Trophoblast cell (in vitro differentiated cells and primary cell): ENCODE results near the gene SEZ6.
A peak's percentile ranks its signal among the peaks of the same experiment; 100 is the strongest.

Source experiments
- DNase-seq, 2 donors: peaks; one replicate each; pipeline ENCODE4 v3.0.0-alpha.2; 2016
- H2AFZ ChIP-seq: 2 replicates; pipeline ENCODE4 v1.6.1; 2013; ENCODE audit warnings: low read length, moderate library complexity, mild to moderate bottlenecking; ENCODE audit not compliant: insufficient read depth, poor library complexity
- H2AK5ac ChIP-seq: 2 replicates; pipeline ENCODE4 v1.6.1; 2013; ENCODE audit warnings: mild to moderate bottlenecking, low read length
- H2BK120ac ChIP-seq: 2 replicates; pipeline ENCODE4 v1.6.1; 2013; ENCODE audit warnings: low read length, mild to moderate bottlenecking, moderate library complexity; ENCODE audit not compliant: insufficient read depth, poor library complexity
- H2BK12ac ChIP-seq: 2 replicates; pipeline ENCODE4 v1.6.1; 2013; ENCODE audit warnings: mild to moderate bottlenecking, low read length, moderate library complexity
- H2BK5ac ChIP-seq: 2 replicates; pipeline ENCODE4 v1.6.1; 2013; ENCODE audit warnings: low read length, low read depth, moderate library complexity, mild to moderate bottlenecking; ENCODE audit not compliant: poor library complexity
- H3K14ac ChIP-seq: 2 replicates; pipeline ENCODE4 v1.6.1; 2013; ENCODE audit warnings: mild to moderate bottlenecking, low read length
- H3K18ac ChIP-seq: 2 replicates; pipeline ENCODE4 v1.6.1; 2013; ENCODE audit warnings: mild to moderate bottlenecking, low read length
- H3K23ac ChIP-seq: 2 replicates; pipeline ENCODE4 v1.6.1; 2013; ENCODE audit warnings: low read length
- H3K27ac ChIP-seq: 2 replicates; pipeline ENCODE4 v1.5.1; 2013; ENCODE audit warnings: low read depth, mild to moderate bottlenecking, inconsistent platforms, low read length, moderate library complexity
- H3K27me3 ChIP-seq: 2 replicates; pipeline ENCODE4 v1.6.1; 2013; ENCODE audit warnings: inconsistent platforms, mild to moderate bottlenecking, low read length, moderate library complexity; ENCODE audit not compliant: insufficient read depth
- H3K36me3 ChIP-seq, 2 experiments: 1 replicate in 1 of 2; 2 replicates in 1 of 2; pipeline ENCODE4 v1.6.1; 2013; ENCODE audit warnings: low read length in 2 of 2, mild to moderate bottlenecking in 2 of 2, moderate library complexity in 1 of 2; ENCODE audit not compliant: insufficient read depth in 2 of 2, control insufficient read depth in 1 of 2
- H3K4ac ChIP-seq: 2 replicates; pipeline ENCODE4 v1.6.1; 2013; ENCODE audit warnings: low read depth, mild to moderate bottlenecking, low read length, moderate library complexity
- H3K4me1 ChIP-seq, 2 experiments: 1 replicate in 1 of 2; 2 replicates in 1 of 2; pipeline ENCODE4 v1.6.1; 2013; ENCODE audit warnings: low read length in 2 of 2, mild to moderate bottlenecking in 2 of 2, moderate library complexity in 1 of 2; ENCODE audit not compliant: insufficient read depth in 2 of 2, control insufficient read depth in 1 of 2
- H3K4me2 ChIP-seq: 2 replicates; pipeline ENCODE4 v1.6.1; 2013; ENCODE audit warnings: inconsistent platforms, mild to moderate bottlenecking, low read length, moderate library complexity
- H3K4me3 ChIP-seq: 2 replicates; pipeline ENCODE4 v1.5.1; 2013; ENCODE audit warnings: mild to moderate bottlenecking, low read depth, low read length, inconsistent platforms
- H3K79me1 ChIP-seq: one replicate; pipeline ENCODE4 v1.6.1; 2013; ENCODE audit warnings: low read length
- H3K79me2 ChIP-seq: 2 replicates; pipeline ENCODE4 v1.6.1; 2013; ENCODE audit warnings: low read length, mild to moderate bottlenecking; ENCODE audit not compliant: control insufficient read depth, insufficient read depth, poor library complexity
- H3K9ac ChIP-seq: 2 replicates; pipeline ENCODE4 v1.6.1; 2013; ENCODE audit warnings: mild to moderate bottlenecking, low read length
- H3K9me3 ChIP-seq: 2 replicates; pipeline ENCODE4 v1.6.1; 2013; ENCODE audit warnings: low read depth, mild to moderate bottlenecking, control low read depth, inconsistent platforms, low read length; ENCODE audit not compliant: insufficient read depth
- H4K12ac ChIP-seq: 2 replicates; pipeline ENCODE4 v1.6.1; 2013; ENCODE audit warnings: low read depth, mild to moderate bottlenecking, low read length, moderate library complexity
- H4K8ac ChIP-seq: 2 replicates; pipeline ENCODE4 v1.6.1; 2013; ENCODE audit warnings: low read depth, mild to moderate bottlenecking, low read length, moderate library complexity
- H4K91ac ChIP-seq: one replicate; pipeline ENCODE4 v1.6.1; 2013; ENCODE audit warnings: low read depth, mild to moderate bottlenecking, low read length, moderate library complexity
- whole genome bisulfite sequencing: extraction: QIAGEN DNeasy Blood & Tissue Kit; methylation state at CpG from one replicate; pipeline ENCODE4 v1.1.7; 2013; ENCODE audit warnings: missing lambda C conversion rate; ENCODE audit not compliant: insufficient read length, insufficient coverage; ENCODE audit errors: extremely low coverage; 5-methylcytosine and 5-hydroxymethylcytosine counted together

SEZ6 gene

DNA sequence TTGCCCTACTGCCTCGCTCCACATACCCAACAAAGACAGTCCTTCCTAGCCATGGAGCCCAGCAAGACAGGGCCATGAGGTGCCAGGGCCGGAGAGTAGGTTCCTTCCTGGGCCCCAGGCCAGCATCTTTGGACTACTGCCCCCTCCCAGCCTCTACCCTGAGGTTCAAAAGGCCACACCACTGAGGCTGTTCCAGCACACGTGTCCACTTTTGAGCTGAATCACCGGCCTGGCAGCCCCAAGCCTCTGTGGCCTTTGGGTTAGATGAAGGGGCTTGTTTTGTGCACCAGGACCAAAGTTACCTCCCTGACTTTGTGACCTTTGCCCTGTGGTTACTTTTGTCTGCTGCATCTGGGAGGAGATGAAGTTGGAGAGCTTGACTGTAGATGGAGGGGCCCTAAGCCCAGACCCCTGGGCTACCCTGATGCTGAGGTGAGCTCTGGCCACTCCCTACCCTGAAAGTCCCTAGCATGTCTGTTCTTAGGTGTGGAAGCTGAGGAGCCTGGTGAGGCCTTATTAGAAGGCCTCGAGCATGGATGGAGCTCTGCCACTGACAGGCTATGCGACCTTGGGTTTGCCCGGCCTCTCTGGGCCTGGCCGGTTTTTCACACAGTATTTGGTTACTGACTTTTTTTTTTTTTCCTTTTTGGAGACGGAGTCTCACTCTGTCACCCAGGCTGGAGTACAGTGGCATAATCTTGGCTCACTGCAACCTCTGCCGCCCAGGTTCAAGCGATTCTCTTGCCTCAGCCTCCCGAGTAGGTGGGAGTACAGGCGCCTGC is 12.0 kb downstream of the SEZ6 start:
- Histone ChIP-seq H3K4me3 (no peak overlapping the region), H3K4ac (no peak overlapping the region), H3K27ac (no peak overlapping the region), H3K18ac (no peak overlapping the region), H3K23ac (no peak overlapping the region), H2BK120ac (no peak overlapping the region), H3K79me1 (no peaks in the 10 kb centered on the region), H3K9ac (no peak overlapping the region), H2AK5ac (no peak overlapping the region), H3K14ac (no peak overlapping the region), H3K36me3 (no peaks in the 10 kb centered on the region), H4K8ac (no peak overlapping the region), H2BK12ac (no peak overlapping the region), H3K4me2 (no peak overlapping the region), H3K27me3 (no peaks in the 10 kb centered on the region), H4K91ac (no peak overlapping the region), H3K4me1 (peaks cover 0 to 3% of the 10 kb centered on the region in 2 experiments), H3K9me3 (no peaks in the 10 kb centered on the region), H4K12ac (no peak overlapping the region), H3K79me2 (no peaks in the 10 kb centered on the region), H2AFZ (no peak overlapping the region), H2BK5ac (no peak overlapping the region)
- WGBS, result no CpG with 5 or more reads among the region's 13 CpGs
- DNase-seq, result no peak

DNA sequence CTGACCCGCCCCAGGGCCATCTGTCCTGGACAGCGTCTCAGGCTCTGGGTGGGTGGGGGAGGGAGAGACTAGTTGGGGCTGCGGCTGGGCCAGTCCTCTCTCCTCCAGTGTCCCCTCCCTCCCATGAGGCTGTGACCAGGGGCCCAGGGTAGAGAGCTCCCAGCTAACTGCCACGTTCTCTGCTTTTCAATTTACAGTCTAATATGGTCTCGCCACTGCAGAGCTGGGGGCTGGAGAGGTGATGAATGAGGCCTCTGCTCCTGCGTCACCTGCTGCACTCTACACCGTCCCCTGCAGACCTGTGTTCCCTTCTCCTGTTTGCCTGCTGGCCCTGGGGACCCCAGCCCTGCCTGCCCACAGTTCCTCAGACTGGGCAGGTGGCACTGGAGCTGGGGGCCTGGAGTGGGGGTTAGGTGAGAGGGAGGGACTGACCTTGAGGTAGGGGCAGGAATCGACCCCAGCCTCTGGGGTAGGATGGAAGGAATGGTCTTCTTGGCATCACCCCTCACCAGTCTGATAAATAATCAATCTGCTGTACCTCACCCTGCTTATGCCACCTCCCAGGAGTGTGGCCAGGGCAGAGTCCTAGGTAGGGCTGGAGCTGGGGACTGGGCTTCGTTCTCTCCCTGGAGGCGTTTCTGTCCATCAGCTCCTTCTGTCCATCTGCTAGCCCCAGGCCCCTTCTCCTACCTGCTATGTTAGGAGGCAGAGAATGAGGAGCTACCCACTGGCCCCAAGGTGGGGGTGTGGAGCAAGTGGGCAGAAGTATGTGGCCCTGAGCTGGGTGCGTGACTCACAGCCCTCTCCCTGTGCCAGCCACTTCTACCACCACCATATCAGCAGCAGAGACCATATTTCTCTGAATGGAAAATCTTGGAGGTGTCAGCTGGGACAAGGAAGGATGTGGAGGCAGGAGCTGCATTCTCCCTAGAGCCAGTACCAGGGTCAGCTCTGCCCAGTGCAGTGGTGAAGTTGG is 12.9 kb downstream of the SEZ6 start:
- no CpG with 5 or more reads among the region's 11 CpGs for WGBS

GRCh38 chr17:28992185-28992584 is 13.6 kb downstream of the SEZ6 start:
- H2AFZ ChIP-seq, result no peak overlapping the region
- WGBS, result no CpG with 5 or more reads among the region's 7 CpGs
- no peak overlapping the region for H2BK120ac ChIP-seq
- no peak overlapping the region for H4K12ac ChIP-seq
- peaks cover 2% of the 10 kb centered on the region for H3K9me3 ChIP-seq
- H4K91ac ChIP-seq, result no peak overlapping the region
- H2BK12ac ChIP-seq, result no peak overlapping the region
- H4K8ac ChIP-seq, result no peak overlapping the region
- no peak overlapping the region for H3K4ac ChIP-seq
- H3K18ac ChIP-seq, result no peak overlapping the region
- H3K4me1 ChIP-seq, result peaks cover 0 to 3% of the 10 kb centered on the region in 2 experiments
- H3K27me3 ChIP-seq, result no peaks in the 10 kb centered on the region
- H2BK5ac ChIP-seq, result no peak overlapping the region
- no peak overlapping the region for H3K14ac ChIP-seq
- H3K4me2 ChIP-seq, result no peak overlapping the region
- H3K79me2 ChIP-seq, result no peaks in the 10 kb centered on the region
- DNase-seq, result no peak
- no peaks in the 10 kb centered on the region for H3K79me1 ChIP-seq
- H3K36me3 ChIP-seq, result no peaks in the 10 kb centered on the region
- H2AK5ac ChIP-seq, result no peak overlapping the region
- no peak overlapping the region for H3K27ac ChIP-seq
- H3K23ac ChIP-seq, result no peak overlapping the region
- no peak overlapping the region for H3K4me3 ChIP-seq
- H3K9ac ChIP-seq, result no peak overlapping the region

More for the DNA sequence above, 12.9 kb downstream of the SEZ6 start:
- no peaks in the 10 kb centered on the region for H3K36me3 ChIP-seq
- no peaks in the 10 kb centered on the region for H3K27me3 ChIP-seq
- no peak overlapping the region for H2AFZ ChIP-seq
- no peak overlapping the region for H4K91ac ChIP-seq
- no peak for DNase-seq
- H3K4ac ChIP-seq, result no peak overlapping the region
- H2AK5ac ChIP-seq, result no peak overlapping the region
- no peaks in the 10 kb centered on the region for H3K9me3 ChIP-seq
- no peak overlapping the region for H3K9ac ChIP-seq
- no peak overlapping the region for H3K14ac ChIP-seq
- no peak overlapping the region for H2BK5ac ChIP-seq
- H3K27ac ChIP-seq, result no peak overlapping the region
- no peak overlapping the region for H3K18ac ChIP-seq
- no peak overlapping the region for H2BK12ac ChIP-seq
- no peak overlapping the region for H3K23ac ChIP-seq
- no peak overlapping the region for H3K4me3 ChIP-seq
- H4K12ac ChIP-seq, result no peak overlapping the region
- no peaks in the 10 kb centered on the region for H3K79me2 ChIP-seq
- H4K8ac ChIP-seq, result no peak overlapping the region
- no peak overlapping the region for H2BK120ac ChIP-seq
- no peak overlapping the region for H3K4me2 ChIP-seq
- H3K79me1 ChIP-seq, result no peaks in the 10 kb centered on the region
- peaks cover 0 to 3% of the 10 kb centered on the region in 2 experiments for H3K4me1 ChIP-seq

DNA sequence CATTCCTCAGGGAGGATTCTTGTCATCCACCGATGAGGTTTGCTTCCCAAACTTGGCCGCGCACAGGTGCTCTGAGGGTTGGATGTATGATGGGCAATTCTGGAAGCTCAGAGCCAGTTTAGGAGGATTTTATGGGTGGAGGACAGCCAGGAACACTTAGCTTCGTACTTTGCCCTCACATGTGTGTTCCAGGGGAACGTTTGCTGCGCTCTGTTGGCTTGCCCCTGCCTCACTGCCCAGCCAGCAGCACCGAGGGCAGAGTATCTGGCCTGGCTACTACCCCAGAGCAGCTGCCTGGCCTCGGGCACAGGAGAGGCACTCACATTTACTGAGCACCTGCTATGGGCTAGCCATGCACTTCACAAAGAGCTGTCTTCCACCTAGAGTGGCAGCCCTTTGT is 14.1 kb downstream of the SEZ6 start:
- Histone ChIP-seq H3K9ac (no peak overlapping the region), H2BK5ac (no peak overlapping the region), H3K27me3 (no peaks in the 10 kb centered on the region), H3K79me1 (no peaks in the 10 kb centered on the region), H3K9me3 (peaks cover 2% of the 10 kb centered on the region), H2AFZ (no peak overlapping the region), H3K36me3 (no peaks in the 10 kb centered on the region), H3K4me3 (no peak overlapping the region), H2BK120ac (no peak overlapping the region), H2BK12ac (no peak overlapping the region), H3K4ac (no peak overlapping the region), H3K23ac (no peak overlapping the region), H4K8ac (no peak overlapping the region), H3K4me2 (no peak overlapping the region), H3K18ac (no peak overlapping the region), H4K12ac (no peak overlapping the region), H4K91ac (no peak overlapping the region), H3K14ac (no peak overlapping the region), H2AK5ac (no peak overlapping the region), H3K4me1 (peaks cover 0 to 3% of the 10 kb centered on the region in 2 experiments), H3K79me2 (no peaks in the 10 kb centered on the region), H3K27ac (no peak overlapping the region)
- no CpG with 5 or more reads among the region's 8 CpGs for WGBS
- DNase-seq, result peak in 1 of 2 donors; percentile 46
